Stimulated activated CD8-positive, alpha-beta memory T cell treated with anti-CD3 and anti-CD28 coated beads, Interleukin-7, amount 100 ng/mL, for 24 hours (primary cell): ENCODE measurements around the gene PDIA6.

ENCODE experiments used
- DNase-seq: peaks from one replicate; pipeline ENCODE4 v3.0.0-alpha.2; 2020; ENCODE audit warnings: low read depth

PDIA6 gene

DNA sequence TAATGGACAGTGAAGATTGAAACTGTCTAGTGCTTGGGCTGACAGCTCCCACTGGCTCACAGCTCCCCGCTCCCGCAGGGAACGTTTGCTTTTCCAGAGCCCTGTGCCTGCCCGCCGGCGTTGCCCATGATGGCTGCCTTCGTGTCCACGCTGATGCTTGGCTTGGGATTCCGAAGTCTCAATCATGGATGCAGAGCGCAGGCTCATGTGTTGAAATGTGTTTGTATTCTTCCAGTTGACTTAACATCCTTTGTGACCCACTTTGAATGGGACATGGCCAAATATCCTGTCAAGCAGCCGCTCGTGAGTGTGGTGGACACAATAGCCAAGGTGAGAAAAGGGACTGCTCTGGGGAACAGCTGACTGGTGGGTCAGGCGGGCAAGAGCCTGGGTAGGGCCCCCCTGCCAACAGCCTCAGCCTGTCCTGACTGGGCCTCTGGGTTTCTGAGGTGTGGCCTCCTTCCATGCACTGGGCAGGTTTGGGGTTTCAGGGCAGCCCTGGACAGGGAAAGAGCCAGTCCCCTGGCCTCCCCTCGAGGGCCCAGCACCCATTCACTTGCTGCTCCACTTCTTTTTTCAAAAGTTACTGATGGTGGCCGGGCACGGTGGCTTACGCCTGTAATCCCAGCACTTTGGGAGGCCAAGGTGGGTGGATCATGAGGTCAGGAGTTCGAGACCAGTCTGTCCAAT is 48.3 kb downstream of the PDIA6 start:
- DNase-seq = no peak

DNA sequence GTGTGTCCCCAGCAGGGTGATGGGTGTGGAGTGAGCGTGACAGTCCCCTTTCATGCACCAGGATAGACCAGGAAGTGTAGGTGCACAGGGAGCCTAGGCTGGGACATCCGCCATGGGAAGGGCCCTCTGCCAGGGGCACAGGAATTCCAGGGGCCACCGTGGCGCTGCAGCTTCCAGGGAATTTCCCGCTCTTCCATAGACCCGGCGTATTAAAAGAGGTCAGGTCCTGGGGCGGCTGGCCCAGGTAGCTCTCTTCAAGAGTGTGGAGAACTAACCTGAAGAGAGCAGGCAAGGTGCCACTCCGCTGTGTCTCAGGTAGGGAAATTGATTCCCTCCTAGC is 49.2 kb downstream of the PDIA6 start:
- no peak for DNase-seq

DNA sequence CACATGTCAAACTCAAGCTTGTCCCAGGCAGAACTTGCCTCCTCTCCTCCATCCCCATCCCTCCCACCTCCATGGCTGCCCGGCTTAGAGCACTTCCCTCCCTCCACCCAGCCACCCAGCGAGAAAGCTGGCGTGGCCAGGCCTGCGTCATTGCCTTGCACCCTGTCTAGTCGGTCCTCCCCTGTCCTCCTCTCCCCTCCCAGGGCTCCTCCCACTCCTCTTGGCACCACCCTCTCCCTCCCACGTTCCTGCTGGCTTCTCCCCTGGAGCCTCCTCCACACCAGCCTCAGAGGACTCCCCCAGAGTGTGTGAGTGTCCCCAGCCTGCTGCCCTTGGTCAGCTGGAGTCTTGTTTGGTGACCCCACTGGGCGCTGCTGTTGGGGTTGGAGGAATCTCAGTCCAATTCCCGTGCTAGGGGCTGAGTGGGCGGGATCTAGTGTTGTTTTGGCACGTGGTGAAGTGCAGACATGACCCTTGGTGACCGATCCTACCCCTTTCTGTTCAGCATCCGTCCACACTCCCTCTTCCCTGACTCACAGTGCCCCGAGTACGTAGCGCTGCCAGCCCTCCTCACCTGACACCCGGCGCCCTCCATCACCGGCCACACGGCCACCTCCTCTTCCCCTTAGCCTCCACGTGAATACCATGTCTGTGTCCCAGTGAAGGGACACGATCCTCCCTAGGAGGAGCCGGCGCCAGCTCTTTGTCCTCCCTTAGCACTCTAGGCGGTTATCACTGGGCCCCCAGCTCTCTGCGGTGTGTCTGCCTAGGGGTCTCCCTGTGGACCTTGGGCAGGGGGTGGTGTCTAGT is 49.7 kb downstream of the PDIA6 start:
- no peak for DNase-seq

DNA sequence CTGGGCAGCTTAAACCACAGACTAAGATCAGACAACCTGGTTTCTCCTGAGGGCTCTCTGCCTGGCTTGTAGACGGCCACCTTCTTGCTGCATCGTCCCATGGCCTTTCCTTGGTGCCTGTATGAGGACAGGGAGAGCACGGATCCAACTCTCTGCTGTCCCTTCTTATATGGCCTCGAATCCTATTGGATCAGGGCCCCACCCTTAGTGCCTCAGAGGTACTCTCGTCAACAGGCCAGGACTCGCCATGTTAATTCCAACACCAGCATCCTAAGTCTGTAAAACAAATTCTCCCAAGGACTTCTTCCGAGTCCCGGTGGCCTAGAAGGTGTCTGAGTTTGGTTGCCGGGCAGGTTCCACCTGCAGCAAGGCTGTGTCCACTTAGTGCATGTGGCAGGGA is 51.0 kb downstream of the PDIA6 start:
- no peak for DNase-seq

DNA sequence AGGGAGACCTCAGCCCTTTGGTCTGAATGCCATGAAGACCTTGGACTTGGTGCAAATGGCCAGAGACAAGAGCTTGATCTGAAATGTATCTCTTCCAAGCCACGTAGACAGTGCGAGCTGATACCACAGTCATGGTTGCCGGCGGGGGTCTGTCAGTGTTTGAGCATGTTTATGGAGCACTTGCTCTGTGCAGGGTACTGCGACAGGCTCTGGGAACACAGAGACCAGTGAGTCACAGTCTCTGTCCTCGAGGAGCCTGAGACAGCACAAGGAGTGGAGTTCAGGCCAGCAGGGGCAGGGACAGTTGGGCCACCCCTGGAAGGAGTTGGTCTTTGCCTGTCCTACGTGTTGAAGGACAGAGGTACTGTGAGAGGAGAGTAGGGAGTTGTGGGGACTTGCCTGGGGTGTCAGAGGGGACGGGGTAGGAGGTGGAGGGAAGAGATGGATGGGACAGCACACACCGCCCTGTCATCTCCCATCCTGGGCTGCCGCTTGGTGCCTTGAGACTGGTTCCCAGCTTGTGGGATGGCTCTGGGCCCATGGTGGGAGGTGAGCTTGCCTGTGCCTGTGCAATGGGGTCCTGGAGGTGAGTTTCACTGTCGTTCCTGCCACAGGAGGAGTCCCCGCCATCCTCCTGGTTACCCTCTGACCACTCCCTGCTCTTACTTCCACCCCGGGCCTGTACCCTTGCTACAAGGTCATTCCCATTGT is 51.6 kb downstream of the PDIA6 start:
- DNase-seq = no peak

DNA sequence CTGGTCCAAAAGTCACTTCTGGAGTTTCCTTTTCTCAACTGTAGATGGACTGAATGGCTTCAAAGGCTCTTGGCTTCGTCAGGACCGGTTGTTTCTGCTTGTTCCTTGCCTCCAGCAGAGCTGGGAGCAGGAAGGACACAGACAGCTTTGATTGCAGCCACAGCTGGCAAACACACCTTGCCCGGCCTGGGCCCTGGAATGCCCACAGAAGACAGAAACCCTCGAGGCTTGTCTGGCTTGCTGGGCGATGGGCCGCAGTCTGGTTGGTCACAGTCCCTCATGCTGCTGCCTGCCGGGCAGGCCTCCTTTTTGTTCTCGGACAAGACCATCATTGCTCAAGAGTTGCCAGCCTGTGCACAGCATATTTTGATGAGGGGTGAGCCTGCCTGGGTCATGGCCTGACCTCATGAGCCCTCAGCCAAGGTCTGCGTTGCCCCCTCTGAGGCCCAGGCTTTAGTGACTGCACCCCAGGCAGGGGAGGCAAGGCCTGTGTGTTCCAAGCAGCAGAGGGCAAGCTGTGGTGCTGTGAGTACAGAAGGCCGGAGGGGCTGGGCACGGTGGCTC is 53.4 kb downstream of the PDIA6 start:
- no peak for DNase-seq

DNA sequence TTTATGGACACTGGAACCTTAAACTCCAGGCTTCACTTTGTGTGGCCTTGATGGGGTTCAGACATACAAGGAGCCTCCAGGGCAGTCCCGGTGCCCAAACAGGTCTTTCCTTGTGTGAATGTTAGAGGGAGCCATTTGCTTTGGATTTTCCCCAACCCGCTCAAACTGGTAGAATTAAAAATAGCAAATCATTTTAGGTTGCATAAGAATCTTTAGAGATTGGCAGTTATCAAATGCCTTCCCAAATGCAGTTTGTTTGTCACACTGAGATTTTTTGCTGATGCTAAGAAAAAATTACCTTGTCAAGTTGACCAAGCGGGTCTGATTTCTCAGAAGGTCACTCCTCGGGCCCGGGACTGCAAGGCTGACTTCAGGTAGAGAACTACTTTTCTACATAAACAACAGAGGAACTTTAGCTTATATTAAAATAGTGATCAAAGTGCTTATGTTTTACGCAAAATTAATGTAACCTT is 54.7 kb downstream of the PDIA6 start:
- DNase-seq = no peak

DNA sequence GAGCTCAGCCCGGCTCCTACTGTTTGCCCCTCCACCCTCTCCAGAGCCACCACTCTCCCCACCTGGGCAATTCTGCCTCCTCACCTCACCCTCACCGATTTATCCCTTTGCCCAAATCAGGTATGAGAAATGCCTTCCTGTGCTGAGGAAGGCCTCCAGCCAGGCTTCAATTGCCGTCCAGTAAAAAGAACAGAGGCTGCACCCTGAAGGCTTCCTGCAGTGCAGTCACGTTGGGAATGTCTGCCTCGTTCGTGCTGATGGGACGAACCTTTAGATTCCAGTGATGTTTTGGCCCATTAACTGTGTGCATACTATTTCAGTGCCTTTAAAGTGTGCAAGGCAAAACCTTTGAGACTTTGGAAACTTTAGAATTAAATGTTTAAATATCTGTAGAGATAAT is 57.0 kb downstream of the PDIA6 start:
- no peak for DNase-seq

DNA sequence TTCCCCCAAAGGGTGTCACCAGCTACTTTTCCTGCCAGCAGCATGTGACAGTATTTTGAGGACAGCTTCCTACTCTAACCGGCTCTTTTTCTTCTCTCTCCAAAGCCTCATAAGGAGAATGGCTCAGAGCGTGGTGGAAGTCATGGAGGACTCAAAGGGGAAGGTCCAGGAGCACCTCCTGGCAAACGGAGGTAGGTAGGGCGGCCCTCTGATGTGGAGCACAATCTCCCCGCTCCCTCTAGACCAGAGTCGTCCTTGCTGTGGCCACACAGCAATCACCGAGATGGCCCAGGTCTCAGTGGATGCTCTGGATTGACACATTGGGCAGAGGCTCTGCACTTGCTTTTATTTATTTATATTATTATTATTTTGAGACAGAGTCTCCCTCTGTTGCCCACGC is 58.7 kb downstream of the PDIA6 start:
- DNase-seq = no peak

DNA sequence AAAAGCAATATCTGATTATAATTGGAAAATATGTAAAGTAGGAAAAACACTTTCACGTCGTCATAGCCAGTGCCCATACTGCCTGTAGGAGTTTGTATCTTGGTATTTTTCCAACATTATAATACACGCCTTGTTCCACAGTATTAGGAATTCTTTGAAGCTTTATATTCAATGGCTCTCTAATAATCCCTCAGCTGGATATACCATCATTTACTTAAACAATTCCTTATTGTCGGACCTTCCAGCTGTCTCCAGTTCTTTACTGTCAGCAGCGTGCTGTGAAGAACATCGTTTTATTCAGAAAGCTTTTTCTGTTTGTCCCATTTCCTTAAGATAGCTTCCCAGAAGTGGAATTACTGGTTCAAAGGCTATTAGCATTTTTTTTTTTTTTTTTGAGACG is 59.4 kb downstream of the PDIA6 start:
- no peak for DNase-seq

DNA sequence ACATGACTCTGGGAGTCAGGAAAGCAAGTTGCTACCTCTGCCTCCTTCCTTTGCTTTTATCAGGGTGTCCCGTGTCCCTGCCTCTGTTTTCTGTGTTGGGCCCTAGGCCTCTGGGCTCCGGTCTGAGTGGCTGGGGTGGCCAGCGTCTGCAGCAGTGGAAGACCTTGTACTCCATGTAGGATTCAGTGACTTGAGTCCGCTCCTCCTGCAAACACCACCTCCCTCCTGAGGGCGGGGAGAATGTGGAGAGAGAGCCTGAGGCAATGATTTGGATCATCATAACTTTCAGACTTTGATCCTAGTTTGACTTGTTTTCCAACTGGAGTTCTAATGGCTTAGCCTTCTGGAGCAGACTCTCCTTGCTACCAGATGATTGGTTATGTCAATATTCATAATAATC is 60.3 kb downstream of the PDIA6 start:
- no peak for DNase-seq

DNA sequence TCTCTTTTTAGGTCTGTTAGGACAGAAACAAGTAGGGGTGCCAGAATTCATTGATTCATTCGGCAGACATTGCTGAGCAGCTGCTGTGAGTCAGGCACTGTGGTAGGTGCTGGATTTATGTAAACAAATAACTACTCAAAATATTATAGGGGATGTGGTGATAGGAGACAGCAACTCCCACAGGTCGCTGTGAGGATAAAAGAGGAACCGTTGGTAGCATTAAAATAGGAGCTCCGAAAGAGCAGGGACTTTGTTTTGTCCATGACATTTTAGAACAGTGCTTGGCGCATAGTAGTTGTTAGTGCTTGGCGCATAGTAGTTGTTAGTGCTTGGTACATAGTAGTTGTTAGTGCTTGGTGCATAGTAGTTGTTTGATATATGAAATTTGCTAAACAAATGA is 62.0 kb downstream of the PDIA6 start:
- no peak for DNase-seq

DNA sequence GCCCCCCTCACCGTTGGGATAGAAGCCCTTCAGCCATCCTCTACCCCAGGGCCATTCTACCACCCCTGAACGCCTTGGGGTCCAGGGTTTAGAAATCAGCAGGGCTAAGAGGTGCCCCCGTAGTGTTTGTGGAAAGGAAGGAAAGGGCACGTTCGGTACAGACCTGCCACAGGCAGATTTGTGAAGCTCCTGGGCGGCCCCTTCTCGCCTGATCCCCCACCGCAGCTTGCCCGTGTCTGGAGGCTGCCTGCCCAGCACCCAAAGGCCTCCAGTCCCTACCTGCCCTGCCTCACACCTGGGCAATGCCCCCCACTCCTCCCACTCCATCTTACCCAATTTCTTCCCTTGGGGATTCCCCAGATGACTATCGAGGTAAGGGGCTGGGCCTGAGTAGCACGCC is 69.9 kb downstream of the PDIA6 start:
- DNase-seq = no peak

DNA sequence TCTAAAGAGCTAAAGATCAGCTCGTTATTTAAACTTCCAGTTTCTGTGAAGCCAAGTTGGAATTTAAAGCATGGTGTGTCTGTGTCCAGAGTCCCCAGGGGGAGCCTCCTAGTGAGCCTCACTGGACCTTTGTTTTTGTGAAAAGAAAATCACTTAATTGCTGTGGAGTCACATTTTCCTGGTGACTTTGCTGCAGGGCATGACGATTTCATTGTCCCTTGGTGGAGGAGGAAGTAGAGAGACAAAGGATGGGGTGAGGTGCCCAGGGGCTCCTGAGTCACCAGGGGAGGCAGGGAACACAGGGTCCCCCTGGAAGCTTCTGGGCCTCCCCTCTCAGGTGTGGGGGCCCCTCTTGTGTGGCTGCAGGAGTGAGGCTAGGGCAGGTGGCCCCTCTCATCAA is 71.4 kb downstream of the PDIA6 start:
- DNase-seq = no peak

DNA sequence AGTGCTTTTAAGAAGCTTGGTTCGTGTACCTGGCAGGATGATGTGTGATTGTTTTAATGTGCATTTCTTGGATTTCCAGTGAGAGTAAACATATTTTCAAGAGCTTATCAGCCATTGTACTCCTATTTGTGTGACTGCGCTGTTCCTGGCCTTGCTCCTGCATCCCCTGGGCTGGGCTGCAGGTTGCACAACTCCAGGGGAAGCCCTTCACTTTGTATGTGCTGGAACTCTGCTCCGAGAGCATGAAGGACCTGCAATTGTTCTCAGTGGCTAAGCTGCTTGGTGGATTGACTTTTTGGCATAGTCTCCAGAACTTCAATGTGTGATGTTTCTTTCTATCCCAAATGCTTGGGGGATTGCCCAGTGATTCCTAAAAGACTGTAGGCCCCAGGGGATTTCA is 72.4 kb downstream of the PDIA6 start:
- no peak for DNase-seq

DNA sequence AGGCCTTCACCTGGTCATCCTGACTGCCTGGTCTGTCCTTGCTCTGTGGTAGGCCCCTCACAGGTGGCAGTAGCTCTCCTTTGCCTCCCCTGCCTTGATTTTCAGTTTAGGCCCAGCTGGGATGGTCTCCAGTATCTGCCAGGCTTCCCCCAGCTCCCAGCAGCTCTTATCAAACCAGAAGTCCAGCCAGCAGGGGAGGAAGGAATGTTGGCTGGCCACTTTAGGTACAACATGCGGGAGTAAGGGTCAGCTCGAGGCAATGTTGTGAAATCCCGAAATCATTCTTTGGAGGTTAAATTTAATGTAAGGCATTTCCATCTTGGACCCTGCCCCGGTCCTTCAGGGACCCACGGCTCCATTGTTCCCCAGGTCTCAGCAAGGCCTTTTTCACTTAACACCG is 74.4 kb downstream of the PDIA6 start:
- no peak for DNase-seq

DNA sequence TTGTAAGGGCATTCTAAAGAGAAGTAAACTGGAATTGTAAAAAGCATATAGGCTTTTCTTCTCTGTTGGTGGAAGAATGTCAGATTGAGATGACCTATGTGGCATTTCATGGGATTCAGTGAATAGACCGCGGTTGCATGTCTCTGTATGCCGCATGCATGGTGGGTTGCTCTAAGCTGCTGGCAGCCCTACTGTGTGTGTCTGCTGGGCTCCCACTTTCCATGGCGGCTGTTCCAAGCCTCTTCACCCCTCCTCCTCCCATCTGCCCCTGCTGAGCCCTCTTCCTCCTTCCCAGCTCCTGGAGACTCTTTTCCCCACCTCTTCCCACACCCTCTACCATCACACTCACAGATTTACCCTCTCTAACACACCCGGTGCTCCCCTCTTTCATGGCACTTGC is 78.6 kb downstream of the PDIA6 start:
- DNase-seq = no peak

DNA sequence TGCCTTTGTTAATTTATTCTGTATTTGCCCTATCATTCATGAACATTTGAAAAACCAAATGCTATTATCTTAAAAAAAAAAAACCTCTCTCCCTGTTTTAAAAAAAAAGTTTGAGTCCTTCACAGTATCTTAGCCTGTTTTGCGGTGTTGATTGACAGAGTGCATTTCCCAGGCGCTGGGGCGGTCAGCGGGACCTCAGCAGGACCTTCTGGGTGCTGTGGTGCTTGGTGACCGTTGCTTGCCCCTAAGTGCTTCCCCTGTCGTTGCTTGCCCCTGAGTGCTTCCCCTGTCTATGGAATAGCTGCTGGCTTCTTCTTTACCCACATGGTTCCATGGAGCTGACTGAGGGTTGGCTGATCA is 79.0 kb downstream of the PDIA6 start:
- no peak for DNase-seq
